ENCODE measurements around the gene HPDL.

DNA sequence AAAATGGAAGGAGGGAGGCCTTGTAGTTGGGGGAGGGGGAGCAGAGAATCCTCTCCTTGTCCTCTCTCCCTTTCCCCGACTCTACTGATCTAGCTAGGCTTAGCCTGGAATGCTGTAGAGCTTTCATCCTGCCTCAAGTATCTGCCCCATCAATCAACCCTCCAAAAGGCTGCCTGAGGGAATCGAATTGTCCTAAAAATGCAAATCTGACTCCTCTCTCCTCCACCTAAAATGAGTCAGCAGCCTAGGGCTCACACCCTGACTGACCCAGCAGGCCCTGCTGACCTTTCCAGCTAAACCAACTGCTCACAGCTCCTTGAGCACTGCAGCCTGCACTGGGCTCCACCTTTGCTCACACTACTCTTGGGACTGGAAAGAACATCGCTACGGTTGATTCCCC lies 2.8 kb downstream of the HPDL start:
- TF ChIP-seq MYC (IDR thresholded peaks at IDR 0.05; ENCODE audit: low read depth, low read length) (no peak), CTCF (IDR thresholded peaks at IDR 0.05; ENCODE audit: low read depth, low read length) (no peak), POLR2A (IDR thresholded peaks at IDR 0.05; ENCODE audit: extremely low read depth, insufficient read length) (no peak)

All from NB4 (cell line).